PC-3 (cell line): ENCODE data around the gene PRODH. TPM values are rescaled to one million over a fixed set of nuclear protein-coding genes. Genes with fewer than 3 reads are reported as not detected.
"Not testable (repeated sequence)": the region's sequence is repeated elsewhere in the genome, so short reads cannot be mapped to it uniquely, and the experiment has no call there.

Source experiments
- ATAC-seq: fragments of 200-7000 bp; cut with Tn5 transposase; 2 replicates; pipeline ENCODE4 v1.9.1; 2020; ENCODE audit warnings: mild to moderate bottlenecking, moderate library complexity
- BruUV-seq: library from RNA; stranded (reverse); fragments of 400-500 nt; replicated peaks from 2 replicates; lab custom pipeline; 2021; lab: Mats Ljungman, UMichigan
- CTCF ChIA-PET: fragments of 300-600 bp; sonication (Branson Sonifier 250); formaldehyde crosslinking; loops from one replicate; lab custom pipeline; 2022; ENCODE audit warnings: antibody characterized with exemption; lab: Charles Lee
- POLR2A ChIA-PET: fragments of 300-600 bp; sonication (Branson Sonifier 250); formaldehyde crosslinking; loops from one replicate; lab custom pipeline; 2022; ENCODE audit warnings: antibody characterized with exemption; ENCODE audit not compliant: unreplicated experiment; lab: Charles Lee
- DNase-seq: peaks from one replicate; pipeline ENCODE4 v3.0.0-alpha.2; 2015
- H2AFZ ChIP-seq: fragments of 300-600 bp; sonication (generic); 2 replicates; pipeline ENCODE4 v1.6.0; 2016; ENCODE audit warnings: antibody characterized with exemption, low read length
- H3F3A ChIP-seq: fragments of 300-600 bp; sonication (generic); one replicate; pipeline ENCODE4 v1.6.0; 2017; ENCODE audit warnings: antibody characterized with exemption, low read length, control low read depth, mild to moderate bottlenecking; ENCODE audit not compliant: unreplicated experiment
- H3K27ac ChIP-seq: fragments of 300-600 bp; sonication (generic); 2 replicates; pipeline ENCODE4 v1.5.1; 2016; ENCODE audit warnings: mild to moderate bottlenecking, low read length
- H3K27me3 ChIP-seq: fragments of 300-600 bp; sonication (generic); 2 replicates; pipeline ENCODE4 v1.6.1; 2016; ENCODE audit warnings: low read length, mixed read lengths
- H3K36me3 ChIP-seq: fragments of 300-600 bp; sonication (generic); 2 replicates; pipeline ENCODE4 v1.6.1; 2016; ENCODE audit warnings: low read depth, mixed run types, low read length, mixed read lengths
- H3K4me1 ChIP-seq: fragments of 300-600 bp; sonication (generic); 2 replicates; pipeline ENCODE4 v1.5.1; 2016; ENCODE audit warnings: low read length; ENCODE audit not compliant: insufficient read depth
- H3K4me2 ChIP-seq: fragments of 300-600 bp; sonication (generic); 2 replicates; pipeline ENCODE4 v1.6.0; 2016; ENCODE audit warnings: low read length
- H3K4me3 ChIP-seq: fragments of 300-600 bp; sonication (generic); 2 replicates; pipeline ENCODE4 v1.5.1; 2016; ENCODE audit warnings: mild to moderate bottlenecking, low read length, mixed read lengths
- H3K79me2 ChIP-seq: fragments of 300-600 bp; sonication (generic); 2 replicates; pipeline ENCODE4 v1.6.1; 2017; ENCODE audit warnings: low read length, mixed read lengths
- H3K9ac ChIP-seq: fragments of 300-600 bp; sonication (generic); 2 replicates; pipeline ENCODE4 v1.6.0; 2016; ENCODE audit warnings: mild to moderate bottlenecking, low read length
- H3K9me2 ChIP-seq: fragments of 300-600 bp; sonication (generic); replicated peaks from 2 replicates; pipeline ENCODE4 v1.6.1; 2016; ENCODE audit warnings: mixed run types, low read length, mixed read lengths
- H3K9me3 ChIP-seq: fragments of 300-600 bp; sonication (generic); 2 replicates; pipeline ENCODE4 v1.6.1; 2016; ENCODE audit warnings: low read length, mixed read lengths
- H4K20me1 ChIP-seq: fragments of 300-600 bp; sonication (generic); 2 replicates; pipeline ENCODE4 v1.6.1; 2016; ENCODE audit warnings: low read length, mixed read lengths
- CTCF ChIP-seq: fragments of 300-600 bp; sonication (generic); conservative IDR thresholded peaks from 2 replicates; pipeline ENCODE4 v1.5.1; 2017; ENCODE audit warnings: antibody characterized with exemption, low read depth, mild to moderate bottlenecking, low read length
- EZH2 ChIP-seq: fragments of 300-600 bp; sonication (generic); IDR thresholded peaks from one replicate; pipeline ENCODE4 v1.6.1; 2017; ENCODE audit warnings: antibody characterized with exemption, mild to moderate bottlenecking, low read length; ENCODE audit not compliant: unreplicated experiment
- EZH2phosphoT487 ChIP-seq: fragments of 300-600 bp; sonication (generic); IDR thresholded peaks from 2 replicates; pipeline ENCODE4 v1.6.1; 2018; ENCODE audit warnings: mild to moderate bottlenecking, antibody characterized with exemption, low read length, borderline replicate concordance
- intact Hi-C: fragments of 100-400 bp; cut with micrococcal nuclease; formaldehyde crosslinking; loops from 2 replicates; pipeline ENCODE4 v1.9.0; 2023
- total RNA-seq: library from RNA; depleted of rRNA; stranded (reverse); fragments of >200 nt; gene quantifications from 2 replicates; pipeline ENCODE4 v1.2.3, GENCODE V29; 2014

Gene PRODH
- total RNA-seq, 1 experiment from 2014 or later = 0.84 TPM

- H3K27me3 ChIP-seq, POLR2A ChIA-PET, BruUV-seq, DNase-seq, H3K9ac ChIP-seq, H3K9me2 ChIP-seq, CTCF ChIA-PET, H3K79me2 ChIP-seq, ATAC-seq, intact Hi-C loops, H3K4me3 ChIP-seq, H3K36me3 ChIP-seq, H3K9me3 ChIP-seq, H3K27ac ChIP-seq, H3F3A ChIP-seq, H4K20me1 ChIP-seq, H2AFZ ChIP-seq, H3K4me2 ChIP-seq, H3K4me1 ChIP-seq: not testable (repeated sequence)
These were observed 1.4 kb downstream of the PRODH start for GRCh38 chr22:18934688-18935087.

DNA sequence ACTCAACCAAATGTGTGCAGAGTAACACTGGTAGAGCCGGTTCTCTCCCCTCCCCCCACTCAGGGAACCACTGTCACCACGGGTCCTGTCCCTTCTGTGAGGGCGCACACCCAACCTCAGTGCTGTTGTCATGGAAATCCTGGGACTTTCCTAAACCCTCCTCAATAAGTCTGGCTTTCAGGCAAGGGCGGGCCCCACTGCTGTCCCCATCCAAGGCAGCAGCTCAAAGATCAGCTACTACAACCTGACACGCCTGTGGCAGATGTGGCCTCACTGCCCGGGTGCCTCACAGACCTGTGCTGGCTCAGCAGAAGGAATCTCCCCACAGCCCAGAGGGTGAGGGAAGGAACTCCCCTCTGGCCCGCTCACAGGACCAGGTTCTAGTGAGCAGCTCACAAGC lies 2.2 kb downstream of the PRODH start:
- ChIA-PET POLR2A (no interaction called here), CTCF (no interaction called here)
- Histone ChIP-seq H3K79me2 (no peaks in the 10 kb centered on the region), H3K4me1 (no peaks in the 10 kb centered on the region), H3K27ac (no peak overlapping the region), H3K4me2 (no peak overlapping the region), H3K9me3 (no peaks in the 10 kb centered on the region), H3K36me3 (no peaks in the 10 kb centered on the region), H3K27me3 (no peaks in the 10 kb centered on the region), H3K4me3 (no peak overlapping the region), H4K20me1 (no peaks in the 10 kb centered on the region), H2AFZ (no peak overlapping the region), H3K9ac (no peak overlapping the region), H3K9me2 (no peaks in the 10 kb centered on the region), H3F3A (no peaks in the 10 kb centered on the region)
- TF ChIP-seq CTCF = no peak
- TF ChIP-seq EZH2phosphoT487 = no peak
- TF ChIP-seq EZH2 = no peak
- intact Hi-C loops = no loop called here
- BruUV-seq = no TSS peak
- ATAC-seq (no peak; the same call in 1 of the 2 replicates), DNase-seq (no peak)

GRCh38 chr22:18931905-18932652 lies 4.0 kb downstream of the PRODH start:
- TF ChIP-seq EZH2 (no peak), EZH2phosphoT487 (no peak)
- Histone ChIP-seq H3K4me2 (no peak overlapping the region), H3K27ac (no peak overlapping the region), H3K9me3 (no peaks in the 10 kb centered on the region), H3K36me3 (no peaks in the 10 kb centered on the region), H3K79me2 (no peaks in the 10 kb centered on the region), H3F3A (no peaks in the 10 kb centered on the region), H3K4me1 (no peaks in the 10 kb centered on the region), H2AFZ (no peak overlapping the region), H4K20me1 (no peaks in the 10 kb centered on the region), H3K9ac (no peak overlapping the region), H3K27me3 (no peaks in the 10 kb centered on the region), H3K9me2 (no peaks in the 10 kb centered on the region), H3K4me3 (no peak overlapping the region)
- CTCF ChIA-PET = no interaction called here
- BruUV-seq = no TSS peak
- no peak for DNase-seq
- intact Hi-C loops = no loop called here
- ATAC-seq = no peak
- POLR2A ChIA-PET = no interaction called here
